ENCODE data around the gene EPHB3.

The EPHB3 gene

DNA sequence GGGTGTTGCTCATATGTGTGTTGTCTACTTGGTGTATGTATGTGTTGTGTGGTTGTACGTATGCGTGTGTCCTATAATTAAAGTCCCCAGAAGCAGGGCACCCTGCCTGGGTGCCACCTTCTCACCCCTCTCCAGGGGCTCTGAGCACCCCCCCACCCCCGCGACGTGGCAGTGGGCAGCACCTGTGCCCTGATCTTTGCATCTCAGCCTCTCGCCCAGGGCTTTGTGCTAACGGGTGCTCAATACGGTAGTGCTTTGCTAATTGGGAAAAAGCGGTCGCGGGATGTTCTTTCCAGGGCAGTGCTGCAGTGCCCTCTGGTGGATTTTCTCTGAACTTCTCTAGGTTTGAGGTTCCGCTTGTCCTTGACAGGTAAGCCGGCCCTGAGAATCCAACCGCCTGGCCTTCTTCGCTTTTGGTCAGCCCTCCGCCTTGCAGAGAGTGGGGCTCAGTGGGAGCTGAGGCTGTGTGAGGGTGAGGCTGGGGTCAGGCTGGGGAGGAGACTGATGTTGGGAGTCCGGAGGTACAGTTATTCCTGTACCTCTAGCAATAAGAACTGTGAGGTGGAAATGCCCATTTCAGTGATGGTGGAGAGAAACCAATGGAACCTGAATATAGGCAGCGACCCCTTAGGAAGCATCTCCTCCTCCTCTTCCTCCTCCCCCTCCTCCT, 17.6 kb upstream of the EPHB3 start:
- DNase-seq: peak; percentile 82

DNA sequence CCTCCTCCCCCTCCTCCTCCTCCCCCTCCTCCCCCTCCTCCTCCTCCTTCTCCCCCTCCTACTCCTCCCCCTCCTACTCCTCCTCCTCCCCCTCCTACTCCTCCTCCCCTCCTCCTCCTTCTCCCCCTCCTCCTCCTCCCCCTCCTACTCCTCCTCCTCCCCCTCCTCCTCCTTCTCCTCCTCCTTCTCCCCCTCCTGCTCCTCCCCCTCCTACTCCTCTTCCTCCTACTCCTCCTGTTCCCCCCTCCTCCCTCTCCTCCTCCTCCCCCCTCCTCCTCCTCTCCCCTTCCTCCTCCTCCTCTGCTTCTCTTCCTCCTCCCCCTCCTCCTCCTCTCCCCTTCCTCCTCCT, 17.1 kb upstream of the EPHB3 start:
- DNase-seq: no peak

GRCh38 chr3:184545769-184546168, 15.8 kb upstream of the EPHB3 start:
- DNase-seq: no peak

GRCh38 chr3:184546252-184546651, 15.3 kb upstream of the EPHB3 start:
- DNase-seq: no peak

GRCh38 chr3:184549796-184550577, 11.6 kb upstream of the EPHB3 start:
- no peak for DNase-seq

DNA sequence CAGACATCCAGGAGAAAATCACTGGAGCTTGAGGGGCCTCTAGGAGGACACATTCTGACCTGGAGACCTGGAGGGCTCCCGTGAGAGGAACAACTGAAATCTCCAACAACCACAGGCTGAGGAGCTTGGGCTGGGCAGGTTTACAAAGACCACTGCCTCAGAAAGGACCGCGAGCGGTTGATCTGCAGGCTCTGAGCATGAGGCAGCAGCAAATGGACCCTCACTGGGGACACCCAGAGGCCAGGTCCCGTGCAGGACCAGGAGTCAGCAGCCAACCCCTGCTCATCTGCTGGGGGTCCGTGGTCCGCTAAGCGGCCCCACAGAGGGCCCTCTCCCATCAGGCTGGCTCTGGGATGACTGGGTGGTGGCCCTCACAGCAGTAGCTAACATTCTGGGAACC, 10.5 kb upstream of the EPHB3 start:
- no peak for DNase-seq

DNA sequence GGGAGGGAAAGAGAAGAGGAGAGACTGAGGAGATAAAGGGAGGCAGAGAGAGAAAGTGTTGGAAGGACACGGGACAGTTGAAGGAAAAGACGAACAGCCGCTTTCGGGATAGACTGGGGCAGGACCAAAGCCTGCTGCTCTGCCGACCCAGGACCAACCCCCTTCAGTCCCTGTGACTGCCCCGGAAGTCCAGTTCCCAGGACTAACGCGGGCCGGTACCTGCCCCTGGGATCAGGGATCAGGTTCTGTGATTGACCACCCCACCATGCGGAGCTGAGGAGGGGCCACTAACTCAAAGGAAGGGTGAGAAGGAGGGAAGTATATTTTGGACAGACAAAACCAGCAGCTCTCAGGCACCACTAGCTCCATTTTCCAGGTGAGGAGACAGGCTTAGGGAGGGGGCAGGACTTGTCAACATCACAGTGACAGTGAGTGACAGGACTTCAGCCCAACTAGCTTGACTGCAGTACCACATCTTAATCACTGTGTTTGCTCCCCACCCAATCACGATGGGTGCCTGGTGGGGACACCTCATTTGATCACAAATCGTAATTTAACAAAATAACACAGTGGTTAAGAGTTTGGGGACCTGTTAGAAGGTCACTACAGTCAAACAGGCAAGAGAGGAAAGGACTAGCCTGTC, 9.8 kb upstream of the EPHB3 start:
- no peak for DNase-seq

GRCh38 chr3:184552296-184552695, 9.3 kb upstream of the EPHB3 start:
- no peak for DNase-seq

- no peak for DNase-seq
Observed at GRCh38 chr3:184552863-184553262, 8.7 kb upstream of the EPHB3 start.

DNA sequence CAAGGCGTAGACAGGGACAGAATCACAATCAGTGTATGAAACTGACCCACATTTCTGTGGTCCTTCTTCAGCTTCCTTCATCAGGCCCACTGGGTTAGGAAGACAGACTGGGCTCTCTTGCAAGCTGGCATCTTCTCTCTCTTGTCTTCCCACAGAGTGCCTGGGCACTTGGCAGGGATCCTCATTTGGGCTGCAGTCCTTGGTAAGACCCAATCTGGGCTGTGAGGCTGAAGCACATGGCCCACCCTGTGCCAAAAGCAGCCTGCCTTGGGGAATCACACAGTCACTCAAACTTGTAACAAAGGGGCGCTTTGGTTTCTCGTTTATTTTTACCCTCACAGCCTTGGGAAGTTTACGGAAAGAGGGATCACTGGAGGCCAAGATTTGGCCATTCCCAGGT, 8.2 kb upstream of the EPHB3 start:
- DNase-seq: no peak

DNA sequence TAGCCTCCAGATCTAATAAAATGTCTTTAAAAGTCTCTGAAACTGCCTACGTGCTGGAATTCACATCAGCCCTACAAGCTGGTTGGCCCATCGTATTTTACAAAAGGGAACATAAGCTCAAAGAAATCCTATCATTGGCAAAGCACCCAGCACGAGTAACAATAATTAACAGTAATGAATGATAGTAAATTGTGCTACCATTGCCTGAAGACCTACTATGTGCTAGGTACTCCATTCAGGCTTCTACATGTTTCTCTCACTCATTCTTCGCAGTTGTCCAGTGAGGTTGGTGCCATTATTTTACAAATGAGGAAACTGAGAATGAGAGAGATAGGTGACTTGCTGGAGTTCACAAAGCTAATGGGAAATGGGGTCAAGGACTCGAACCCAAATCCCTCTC, 7.1 kb upstream of the EPHB3 start:
- no peak for DNase-seq

- no peak for DNase-seq
Observed at GRCh38 chr3:184556582-184557347, 4.8 kb upstream of the EPHB3 start.

DNA sequence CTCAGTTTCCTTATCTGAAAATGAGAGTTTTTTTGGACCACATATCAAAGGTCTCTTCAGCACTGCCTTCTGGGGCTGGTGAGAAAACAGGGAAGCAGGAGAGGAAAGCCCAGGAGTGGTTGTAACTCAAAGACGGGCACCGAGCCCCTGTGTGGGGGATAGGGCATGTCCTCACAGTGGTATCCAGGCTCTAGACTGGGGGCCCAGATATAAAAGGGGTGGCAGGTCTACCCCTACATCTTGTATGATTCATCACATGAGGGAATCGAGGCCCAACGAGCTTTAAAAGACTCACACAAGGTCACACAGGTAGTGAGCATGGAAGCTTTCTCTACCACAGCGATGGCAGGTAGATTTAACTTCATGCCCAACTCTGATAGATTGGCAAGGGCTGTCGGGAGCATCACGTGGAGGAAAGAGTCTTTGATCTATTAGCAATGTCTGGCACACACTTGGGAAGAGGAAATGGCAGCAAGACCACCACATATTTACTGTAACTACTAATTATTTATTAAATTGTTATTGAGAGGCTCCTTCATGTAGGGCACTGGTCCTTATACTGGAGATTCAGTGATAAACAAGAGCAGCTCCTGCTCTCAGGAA, 4.1 kb upstream of the EPHB3 start:
- DNase-seq: no peak

DNA sequence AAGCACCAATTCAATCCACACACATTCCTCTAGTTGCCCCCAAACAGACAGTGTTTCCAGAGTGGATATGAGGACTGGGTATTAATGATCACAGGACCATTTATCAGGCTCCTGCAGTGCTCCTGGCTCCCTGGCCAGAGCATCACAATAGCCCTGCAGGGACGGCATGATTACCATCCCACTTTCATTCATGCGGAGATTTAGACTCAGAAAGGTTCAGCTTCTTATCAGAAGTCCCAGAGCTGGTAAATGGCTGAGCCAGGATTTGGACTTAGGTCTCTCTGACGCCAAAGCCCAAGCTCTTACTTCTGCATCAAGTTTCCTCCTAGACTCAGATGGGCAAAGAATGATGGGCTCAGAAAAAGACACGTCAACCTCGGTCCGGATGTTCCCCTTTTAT, 2.9 kb upstream of the EPHB3 start:
- DNase-seq: no peak

GRCh38 chr3:184559336-184559735, 2.2 kb upstream of the EPHB3 start:
- DNase-seq: no peak

DNA sequence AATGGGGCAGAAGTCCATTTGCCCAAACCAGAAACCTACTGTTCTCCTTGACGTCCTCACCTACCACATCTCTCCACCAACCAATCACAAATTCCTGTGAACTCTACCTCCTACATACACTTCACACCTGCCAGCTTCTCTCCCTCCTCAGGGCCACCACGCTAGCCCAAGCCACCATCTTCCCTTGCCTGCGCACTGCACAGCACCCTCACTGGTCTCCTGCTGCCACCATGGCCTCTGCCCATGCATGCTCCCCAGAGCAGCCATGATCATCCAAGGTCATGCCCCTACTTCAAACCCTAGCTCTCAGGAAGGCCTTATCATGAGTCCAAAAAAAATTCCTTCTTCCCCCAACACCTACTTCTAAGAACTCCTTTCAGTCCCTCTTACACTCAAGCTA, 1.1 kb upstream of the EPHB3 start:
- DNase-seq: no peak

DNA sequence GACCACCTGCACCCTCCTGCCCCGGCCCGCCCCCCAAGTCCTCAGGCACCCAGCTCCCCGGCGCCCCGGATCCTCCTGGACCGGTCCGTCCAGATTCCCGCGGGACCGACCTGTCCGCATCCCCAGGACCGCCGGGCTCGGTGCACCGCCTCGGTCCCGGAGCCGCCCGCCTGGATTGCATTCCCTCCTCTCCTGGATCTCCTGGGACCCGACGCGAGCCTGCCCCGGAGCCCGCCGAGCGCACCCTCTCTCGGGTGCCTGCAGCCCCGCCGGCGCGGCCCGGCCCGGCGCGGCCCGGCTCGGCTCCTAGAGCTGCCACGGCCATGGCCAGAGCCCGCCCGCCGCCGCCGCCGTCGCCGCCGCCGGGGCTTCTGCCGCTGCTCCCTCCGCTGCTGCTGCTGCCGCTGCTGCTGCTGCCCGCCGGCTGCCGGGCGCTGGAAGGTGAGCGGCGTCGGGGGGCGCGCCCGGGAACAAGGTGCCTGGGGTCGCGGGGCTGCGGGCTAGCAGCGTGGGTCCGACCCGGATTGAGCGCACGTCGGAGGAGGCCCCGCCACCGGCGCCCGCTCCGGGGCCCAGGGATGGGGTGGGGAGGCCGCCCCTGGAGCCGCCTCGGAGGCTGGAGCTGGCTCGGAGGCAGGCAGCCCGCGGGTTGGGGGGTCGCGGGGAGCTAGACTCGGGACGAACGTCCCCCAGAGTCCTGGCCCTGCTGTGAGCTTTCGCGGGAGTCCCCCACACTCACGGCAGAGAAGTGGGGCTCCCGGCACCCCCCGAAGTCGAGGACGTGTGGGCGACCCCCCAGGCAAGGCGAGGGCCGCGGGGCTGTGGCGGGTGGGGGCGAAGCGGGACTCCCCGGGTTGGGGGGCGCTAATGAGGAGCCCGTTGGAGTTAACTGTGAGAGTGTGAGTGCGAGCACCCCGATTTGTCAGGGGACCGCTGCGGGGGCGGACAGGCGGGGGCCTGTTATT, 610 bp downstream of the EPHB3 start:
- no peak for DNase-seq

GRCh38 chr3:184562878-184563560, 1.4 kb downstream of the EPHB3 start:
- DNase-seq: no peak

GRCh38 chr3:184563561-184563925, 2.0 kb downstream of the EPHB3 start:
- no peak for DNase-seq

- DNase-seq: no peak
Observed at GRCh38 chr3:184563941-184564684, 2.5 kb downstream of the EPHB3 start.

All from hematopoietic multipotent progenitor cell treated with erythropoietin and hydrocortisone succinate and interleukin-3 and kit ligand, for 8 days (in vitro differentiated cells).